ENCODE results near the gene C11orf86.
"Not testable (repeated sequence)": the region's sequence is repeated elsewhere in the genome, so short reads cannot be mapped to it uniquely, and the experiment has no call there.

C11orf86 gene

GRCh38 chr11:66967670-66968425, 7.3 kb upstream of the C11orf86 start:
- no peak for DNase-seq

DNA sequence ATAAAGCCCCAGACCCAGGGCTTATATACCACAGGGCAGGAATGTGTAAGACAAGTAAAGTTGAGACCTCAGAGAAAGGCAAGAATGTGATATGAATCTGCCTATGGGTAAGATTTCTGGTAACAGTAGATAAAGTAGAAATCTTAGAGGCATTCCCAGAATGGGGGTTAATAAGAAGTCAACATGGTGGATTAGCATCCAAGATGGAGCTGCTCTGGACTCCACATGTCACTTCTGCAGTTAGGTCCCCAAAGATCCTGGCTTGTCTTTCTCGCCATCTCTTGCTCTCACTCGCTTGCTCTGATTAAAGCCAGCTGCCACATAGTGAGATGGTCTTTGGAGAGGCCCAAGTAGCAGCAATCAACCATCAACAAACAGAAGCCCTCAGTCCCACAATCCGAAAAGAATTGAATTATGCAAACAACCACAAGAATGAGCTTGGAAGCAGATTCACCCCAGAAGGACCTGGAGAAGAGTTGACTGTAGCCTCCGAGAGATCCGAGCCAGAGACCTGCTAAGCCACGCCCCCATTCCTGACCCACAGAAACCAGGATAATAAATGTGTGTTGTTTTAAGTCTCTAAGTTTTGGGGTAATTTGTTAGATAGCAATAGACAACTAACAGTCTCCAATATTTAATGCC, 5.4 kb upstream of the C11orf86 start:
- no peak for DNase-seq

DNA sequence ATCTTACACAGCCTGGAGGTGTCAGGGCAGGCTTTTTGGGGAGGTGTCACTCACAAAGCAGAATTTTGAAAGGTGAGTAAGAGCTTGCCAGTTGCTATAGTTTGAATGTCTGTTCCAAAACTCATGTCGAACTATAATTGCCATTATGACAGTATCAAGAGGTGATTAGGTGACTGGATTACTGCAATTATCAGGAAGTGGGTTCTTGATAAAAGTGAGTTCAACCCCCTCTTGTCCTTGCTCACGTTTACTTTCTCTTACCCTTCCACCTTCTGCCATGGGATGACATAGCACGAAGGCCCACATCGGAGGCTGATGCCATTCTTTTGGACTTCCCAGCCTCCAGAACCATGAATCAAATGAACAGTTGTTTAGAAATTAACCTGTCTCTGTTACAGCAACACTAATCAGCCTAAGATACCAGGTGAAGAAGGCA, 4.7 kb upstream of the C11orf86 start:
- no peak for DNase-seq

GRCh38 chr11:66970807-66971442, 4.2 kb upstream of the C11orf86 start:
- no peak for DNase-seq

- no peak for DNase-seq
Measured at GRCh38 chr11:66971488-66971887, 3.6 kb upstream of the C11orf86 start.

GRCh38 chr11:66973956-66974580, 1.0 kb upstream of the C11orf86 start:
- DNase-seq, result no peak

DNA sequence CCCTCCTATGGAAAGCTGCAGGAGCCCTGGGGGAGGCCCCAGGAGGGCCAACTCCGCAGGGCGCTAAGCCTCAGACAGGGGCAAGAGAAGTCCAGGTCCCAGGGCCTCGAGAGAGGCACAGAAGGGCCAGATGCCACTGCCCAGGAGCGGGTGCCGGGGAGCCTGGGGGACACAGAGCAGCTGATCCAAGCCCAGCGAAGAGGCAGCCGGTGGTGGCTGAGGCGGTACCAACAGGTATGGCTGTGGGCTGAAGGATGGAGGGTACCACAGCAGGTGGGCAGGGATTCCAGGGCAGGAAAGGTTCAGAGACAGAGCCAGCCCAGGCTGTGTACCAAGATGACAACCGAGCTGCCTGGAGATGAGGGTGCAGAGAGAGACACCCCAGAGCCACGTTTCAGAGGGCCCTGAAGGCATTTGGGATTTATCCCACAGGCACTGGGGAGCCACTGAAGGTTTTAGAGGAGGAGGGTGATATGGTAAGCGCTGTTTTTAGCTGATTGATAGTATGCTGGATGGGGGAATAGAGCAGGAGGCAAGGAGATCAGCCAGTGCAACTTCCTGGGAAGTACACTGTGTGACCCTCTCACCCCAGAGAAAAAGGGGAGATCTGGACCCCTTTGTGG, 412 bp downstream of the C11orf86 start:
- DNase-seq, result no peak

GRCh38 chr11:66976028-66976467, 944 bp downstream of the C11orf86 start:
- DNase-seq, result no peak

DNA sequence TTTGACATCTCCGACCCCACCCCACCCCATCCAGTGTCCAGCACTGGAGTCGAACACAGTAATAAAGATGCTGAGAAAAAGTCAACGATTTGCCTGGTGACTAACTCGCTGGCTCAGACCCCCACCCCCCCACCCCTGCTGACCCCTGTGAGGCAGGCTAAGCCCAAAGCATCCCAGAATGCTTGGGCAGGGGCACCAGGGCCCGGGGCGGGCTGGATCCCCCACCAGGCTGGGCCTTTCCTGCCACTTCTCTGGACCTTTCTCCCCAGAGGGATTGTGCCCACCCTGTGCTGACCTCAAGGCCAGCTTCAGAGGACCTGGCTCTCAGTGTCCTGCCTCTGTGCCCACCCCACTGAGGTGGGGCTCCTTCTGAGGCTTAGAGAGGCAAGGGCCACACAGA, 1.8 kb downstream of the C11orf86 start:
- DNase-seq, result no peak

GRCh38 chr11:66978229-66978628, 3.1 kb downstream of the C11orf86 start:
- DNase-seq, result no peak

DNA sequence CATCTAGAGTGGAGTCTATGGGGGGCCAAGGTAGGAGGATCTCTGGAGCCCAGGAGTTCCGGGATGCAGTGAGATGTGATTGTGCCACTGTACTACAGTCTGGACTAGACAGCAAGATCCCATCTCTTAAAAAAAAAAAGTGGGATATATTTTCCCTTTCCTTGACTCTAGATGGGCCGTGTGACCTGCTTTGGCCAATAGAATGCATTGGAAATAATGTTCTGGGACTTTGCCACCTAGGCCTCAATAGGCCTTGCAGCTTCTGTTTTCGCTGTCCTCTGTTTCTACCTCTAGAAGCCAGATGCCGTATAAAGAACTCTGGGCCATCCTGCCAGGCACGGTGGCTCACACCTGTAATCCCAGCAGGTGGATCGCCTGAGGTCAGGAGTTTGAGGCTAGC, 3.6 kb downstream of the C11orf86 start:
- DNase-seq, result no peak

GRCh38 chr11:66979336-66979980, 4.4 kb downstream of the C11orf86 start:
- no peak for DNase-seq

GRCh38 chr11:66981976-66982578, 7.0 kb downstream of the C11orf86 start:
- DNase-seq, result no peak

DNA sequence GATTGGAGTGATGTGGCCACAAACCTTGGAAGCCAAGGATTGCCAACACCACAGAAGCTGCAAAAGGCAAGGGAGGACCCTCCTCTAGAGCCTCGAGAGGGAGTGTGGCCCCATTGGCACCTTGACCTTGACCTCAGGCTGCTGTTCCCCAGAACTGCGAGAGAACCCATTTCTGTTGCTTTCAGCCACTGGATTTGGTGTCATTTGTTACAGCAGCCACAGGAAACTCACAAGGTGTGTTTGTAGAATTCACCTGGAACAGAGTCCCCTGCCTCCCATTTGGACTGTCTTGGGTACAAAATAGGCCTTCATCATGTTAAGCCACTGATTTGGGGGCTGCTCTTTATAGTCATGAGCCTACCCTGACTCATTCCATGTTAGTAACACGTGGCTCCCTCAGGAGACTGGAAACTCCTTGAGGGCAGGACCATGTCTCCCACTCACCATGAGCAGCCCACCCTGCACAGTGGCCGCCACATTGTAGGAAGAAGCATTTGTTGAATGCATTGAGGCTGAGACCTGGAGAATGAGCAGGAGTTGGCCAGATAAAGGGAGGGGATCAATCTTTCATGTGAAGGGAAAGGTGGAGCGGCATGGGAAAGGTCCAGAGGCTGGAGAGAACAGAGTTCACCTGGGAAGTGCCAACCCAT, 8.3 kb downstream of the C11orf86 start:
- DNase-seq, result no peak

DNA sequence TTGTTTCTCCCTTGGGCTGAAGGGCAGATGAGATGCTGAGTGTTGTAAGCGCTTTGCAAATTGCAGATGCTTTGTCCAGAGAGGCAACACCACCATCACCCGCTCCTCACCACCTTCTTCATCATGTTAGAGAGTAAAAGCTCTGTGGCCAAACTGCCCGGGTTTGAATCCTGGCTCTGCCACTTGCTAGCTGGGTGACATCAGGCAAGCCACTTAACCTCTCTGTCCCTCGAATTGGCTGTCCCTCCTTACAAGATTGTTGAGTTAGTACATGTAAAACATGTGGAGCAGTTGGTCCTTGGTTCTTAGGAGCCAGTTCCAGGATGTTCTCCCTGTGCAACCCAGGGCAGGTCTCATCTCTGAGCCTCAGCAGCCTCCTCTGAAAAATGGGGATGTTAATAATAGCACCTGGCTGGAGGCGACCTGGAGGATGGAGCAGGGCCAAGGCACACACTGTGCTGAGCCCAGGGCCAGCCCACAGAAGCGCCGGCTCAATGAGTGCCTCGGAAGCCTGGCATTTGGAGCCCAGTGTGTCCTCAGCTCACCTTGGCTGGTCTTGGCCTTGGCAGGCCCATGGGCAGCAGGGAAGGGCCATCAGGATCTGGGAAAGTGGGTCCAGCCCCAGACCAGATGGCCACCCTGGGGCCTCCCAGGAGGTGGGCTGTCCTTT, 10.5 kb downstream of the C11orf86 start:
- DNase-seq, result no peak

GRCh38 chr11:66986178-66986545, 11.1 kb downstream of the C11orf86 start:
- no peak for DNase-seq

GRCh38 chr11:66987158-66987620, 12.1 kb downstream of the C11orf86 start:
- no peak for DNase-seq

DNA sequence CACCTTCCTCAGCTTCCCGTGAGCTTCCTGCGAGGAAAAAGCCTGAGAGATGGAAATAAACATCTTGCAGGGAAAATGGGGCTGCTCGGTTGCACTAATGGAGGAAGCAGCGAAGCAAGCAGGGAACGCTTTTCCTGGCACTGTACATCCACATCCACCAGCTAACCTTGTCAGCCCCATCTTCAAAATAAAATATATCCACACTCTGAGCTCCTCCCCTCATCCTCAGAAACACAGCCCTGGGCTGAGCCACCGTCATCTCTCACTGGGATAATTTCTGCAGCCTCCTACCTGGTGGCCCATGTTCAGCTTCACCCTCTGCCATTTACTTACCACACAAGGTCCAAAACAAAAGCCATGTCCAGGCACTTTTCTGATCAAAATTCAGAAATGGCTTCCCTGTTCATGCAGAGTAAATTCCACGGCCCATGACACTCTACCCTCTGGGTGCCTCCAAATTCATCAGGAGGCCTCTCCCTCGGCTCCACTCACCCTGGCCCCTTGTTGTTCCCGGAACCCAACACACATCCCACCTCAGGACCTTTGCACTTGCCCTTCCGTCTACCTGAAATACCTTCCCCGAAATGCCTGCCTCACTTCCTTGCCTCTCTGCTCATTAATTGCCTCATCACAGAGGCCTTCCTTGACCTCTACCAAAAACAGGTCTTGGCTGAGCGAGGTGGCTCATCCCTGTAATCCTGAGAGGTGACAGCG, 13.0 kb downstream of the C11orf86 start:
- no peak for DNase-seq

DNA sequence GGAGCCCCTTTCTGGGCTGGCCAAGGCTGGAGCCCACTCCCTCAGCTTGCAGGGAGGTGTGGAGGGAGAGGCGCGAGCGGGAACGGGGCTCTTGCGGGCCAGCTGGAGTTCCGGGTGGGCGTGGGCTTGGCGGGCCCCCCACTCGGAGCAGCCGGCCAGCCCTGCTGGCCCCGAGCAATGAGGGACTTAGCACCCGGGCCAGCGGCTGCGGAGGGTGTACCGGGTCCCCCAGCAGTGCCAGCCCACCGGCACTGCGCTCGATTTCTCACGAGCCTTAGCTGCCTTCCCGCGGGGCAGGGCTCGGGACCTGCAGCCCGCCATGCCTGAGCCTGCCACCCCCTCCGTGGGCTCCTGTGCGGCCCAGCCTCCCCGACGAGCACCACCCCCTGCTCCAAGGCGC, 13.6 kb downstream of the C11orf86 start:
- not testable (repeated sequence) for DNase-seq

- DNase-seq, result not testable (repeated sequence)
Measured at GRCh38 chr11:66989360-66989759, 14.3 kb downstream of the C11orf86 start.

Data from CD4-positive, alpha-beta T cell treated with Interleukin-10 for 1 hour (primary cell).